Neuronal stem cell (in vitro differentiated cells): ENCODE measurements around the gene NPHS1.

Source experiments
- DNase-seq: peaks from one replicate; pipeline ENCODE4 v3.0.0-alpha.2; 2013; ENCODE audit warnings: low spot score
- H2AFZ ChIP-seq: one replicate; pipeline ENCODE4 v1.6.1; 2013; ENCODE audit warnings: mild to moderate bottlenecking, low read length, inconsistent platforms
- H2AK5ac ChIP-seq: 2 replicates; pipeline ENCODE4 v1.6.1; 2013; ENCODE audit warnings: low read depth, mild to moderate bottlenecking, inconsistent platforms, low read length, moderate library complexity, mixed read lengths
- H2BK120ac ChIP-seq: 2 replicates; pipeline ENCODE4 v1.6.1; 2013; ENCODE audit warnings: low read depth, mild to moderate bottlenecking, inconsistent platforms, low read length, moderate library complexity, mixed read lengths
- H2BK12ac ChIP-seq: one replicate; pipeline ENCODE4 v1.6.1; 2013; ENCODE audit warnings: low read length, inconsistent platforms
- H2BK15ac ChIP-seq: 2 replicates; pipeline ENCODE4 v1.6.1; 2013; ENCODE audit warnings: mild to moderate bottlenecking, low read length, inconsistent platforms, mixed read lengths
- H2BK5ac ChIP-seq: one replicate; pipeline ENCODE4 v1.6.1; 2013; ENCODE audit warnings: inconsistent platforms, mild to moderate bottlenecking, low read length, moderate library complexity
- H3K14ac ChIP-seq: one replicate; pipeline ENCODE4 v1.6.1; 2013; ENCODE audit warnings: low read length, inconsistent platforms
- H3K18ac ChIP-seq: 2 replicates; pipeline ENCODE4 v1.6.1; 2013; ENCODE audit warnings: low read length, inconsistent platforms
- H3K23ac ChIP-seq: 2 replicates; pipeline ENCODE4 v1.6.1; 2013; ENCODE audit warnings: low read depth, mild to moderate bottlenecking, mixed read lengths, low read length, inconsistent platforms; ENCODE audit not compliant: poor library complexity
- H3K27ac ChIP-seq: replicated peaks from 3 replicates; pipeline ENCODE4 v1.5.1; 2013; ENCODE audit warnings: low read length, inconsistent platforms
- H3K27me3 ChIP-seq, 3 experiments: 2 replicates each; pipeline ENCODE4 v1.6.1; 2013; ENCODE audit warnings: low read length in 3 of 3, mild to moderate bottlenecking in 2 of 3, inconsistent platforms in 1 of 3, low read depth in 1 of 3, mixed read lengths in 1 of 3, moderate library complexity in 1 of 3; ENCODE audit not compliant: control insufficient read depth in 3 of 3, insufficient read depth in 3 of 3
- H3K36me3 ChIP-seq, 2 donors: replicated peaks in 1 of 2; 2 replicates each; pipeline ENCODE4 v1.6.1; 2013; ENCODE audit warnings: low read length in 2 of 2; ENCODE audit not compliant: control insufficient read depth in 2 of 2, insufficient read depth in 2 of 2
- H3K4ac ChIP-seq: 2 replicates; pipeline ENCODE4 v1.6.1; 2013; ENCODE audit warnings: inconsistent platforms, mild to moderate bottlenecking, low read length, moderate library complexity
- H3K4me1 ChIP-seq, 2 donors: 1 replicate in 1 of 2; 2 replicates in 1 of 2; pipeline ENCODE4 v1.6.1; 2013; ENCODE audit warnings: low read length in 2 of 2, low read depth in 1 of 2; ENCODE audit not compliant: control insufficient read depth in 2 of 2, insufficient read depth in 1 of 2
- H3K4me2 ChIP-seq: one replicate; pipeline ENCODE4 v1.6.1; 2013; ENCODE audit warnings: mild to moderate bottlenecking, low read length, inconsistent platforms; ENCODE audit not compliant: insufficient read depth, poor library complexity, severe bottlenecking
- H3K4me3 ChIP-seq, 2 donors: 2 replicates each; pipeline ENCODE4 v1.5.1; 2013; ENCODE audit warnings: low read length in 2 of 2, mild to moderate bottlenecking in 2 of 2, inconsistent platforms in 1 of 2, moderate library complexity in 1 of 2
- H3K79me1 ChIP-seq: one replicate; pipeline ENCODE4 v1.6.1; 2013; ENCODE audit warnings: low read depth, mild to moderate bottlenecking, inconsistent platforms, low read length, moderate library complexity
- H3K9ac ChIP-seq: one replicate; pipeline ENCODE4 v1.6.1; 2013; ENCODE audit warnings: mild to moderate bottlenecking, low read depth, low read length, inconsistent platforms; ENCODE audit not compliant: poor library complexity
- H3K9me3 ChIP-seq, 2 donors: replicated peaks in 1 of 2; 2 replicates each; pipeline versions ENCODE3 to v1.6.1; 2013; ENCODE audit warnings: low read length in 2 of 2, mild to moderate bottlenecking in 2 of 2, inconsistent platforms in 1 of 2, low read depth in 1 of 2, mixed read lengths in 1 of 2, moderate library complexity in 1 of 2; ENCODE audit not compliant: control insufficient read depth in 2 of 2, insufficient read depth in 1 of 2
- H4K8ac ChIP-seq: one replicate; pipeline ENCODE4 v1.6.1; 2013; ENCODE audit warnings: low read depth, mild to moderate bottlenecking, inconsistent platforms, low read length, moderate library complexity
- H4K91ac ChIP-seq: one replicate; pipeline ENCODE4 v1.6.1; 2013; ENCODE audit warnings: low read length, low read depth, mild to moderate bottlenecking, inconsistent platforms; ENCODE audit not compliant: poor library complexity
- WGBS, 2 donors: extraction: QIAGEN DNeasy Blood & Tissue Kit; methylation state at CpG; one replicate each; pipeline ENCODE4 v1.1.7; 2013; ENCODE audit warnings: missing lambda C conversion rate in 2 of 2, mixed read lengths in 1 of 2; ENCODE audit not compliant: insufficient read length in 2 of 2, insufficient replicate concordance in 1 of 2; ENCODE audit errors: extremely low coverage in 2 of 2; 5-methylcytosine and 5-hydroxymethylcytosine counted together

The NPHS1 gene

GRCh38 chr19:35807633-35808032 is 44.7 kb downstream of the NPHS1 start:
- H2AFZ ChIP-seq: no peak overlapping the region
- no peak for DNase-seq
- H2BK120ac ChIP-seq: no peak overlapping the region
- no peak overlapping the region for H3K27ac ChIP-seq
- peaks cover 0 to 12% (median 0%) of the 10 kb centered on the region in 3 experiments for H3K27me3 ChIP-seq
- H3K14ac ChIP-seq: no peak overlapping the region
- no peak overlapping the region for H3K4me2 ChIP-seq
- no peaks in the 10 kb centered on the region for H3K9me3 ChIP-seq
- no peak overlapping the region for H3K4me3 ChIP-seq
- no CpG with 5 or more reads among the region's 5 CpGs for WGBS, 2 donors
- no peak overlapping the region for H2BK15ac ChIP-seq
- no peaks in the 10 kb centered on the region for H3K36me3 ChIP-seq
- H3K23ac ChIP-seq: no peak overlapping the region
- no peak overlapping the region for H2BK5ac ChIP-seq
- H4K8ac ChIP-seq: no peak overlapping the region
- H3K4ac ChIP-seq: no peak overlapping the region
- no peak overlapping the region for H2BK12ac ChIP-seq
- no peak overlapping the region for H3K9ac ChIP-seq
- no peaks in the 10 kb centered on the region for H3K4me1 ChIP-seq
- peaks cover 4% of the 10 kb centered on the region for H3K79me1 ChIP-seq
- no peak overlapping the region for H2AK5ac ChIP-seq
- H4K91ac ChIP-seq: no peak overlapping the region
- H3K18ac ChIP-seq: no peak overlapping the region

GRCh38 chr19:35806597-35806996 is 45.7 kb downstream of the NPHS1 start:
- Histone ChIP-seq H3K9ac (no peak overlapping the region), H2BK15ac (peak overlapping the region; percentile 54), H3K4me1 (no peaks in the 10 kb centered on the region), H2AFZ (no peak overlapping the region), H3K14ac (peak overlapping the region; percentile 50), H3K18ac (no peak overlapping the region), H4K8ac (no peak overlapping the region), H2BK12ac (no peak overlapping the region), H3K4me2 (no peak overlapping the region), H2AK5ac (peak overlapping the region; percentile 78), H4K91ac (no peak overlapping the region), H3K27ac (no peak overlapping the region), H3K36me3 (no peaks in the 10 kb centered on the region), H2BK120ac (no peak overlapping the region), H3K4ac (no peak overlapping the region), H3K4me3 (peak overlapping the region in 1 of 2 donors; percentile 24), H2BK5ac (peak overlapping the region; percentile 61), H3K79me1 (peaks cover 4% of the 10 kb centered on the region), H3K23ac (no peak overlapping the region), H3K9me3 (no peaks in the 10 kb centered on the region), H3K27me3 (peaks cover 0 to 9% (median 0%) of the 10 kb centered on the region in 3 experiments)
- DNase-seq: no peak
- WGBS, 2 donors: no CpG with 5 or more reads among the region's 18 CpGs

GRCh38 chr19:35805526-35806102 is 46.7 kb downstream of the NPHS1 start:
- DNase-seq: no peak
- H3K79me1 ChIP-seq: peaks cover 4% of the 10 kb centered on the region
- no peak overlapping the region for H4K91ac ChIP-seq
- no peak overlapping the region for H3K4me2 ChIP-seq
- no peaks in the 10 kb centered on the region for H3K4me1 ChIP-seq
- H3K23ac ChIP-seq: no peak overlapping the region
- H2AK5ac ChIP-seq: no peak overlapping the region
- no peak overlapping the region for H2AFZ ChIP-seq
- H3K4me3 ChIP-seq: peak overlapping the region in 1 of 2 donors; percentile 58
- no peak overlapping the region for H3K27ac ChIP-seq
- no peaks in the 10 kb centered on the region for H3K36me3 ChIP-seq
- no peak overlapping the region for H2BK5ac ChIP-seq
- H2BK120ac ChIP-seq: no peak overlapping the region
- peaks cover 0 to 8% (median 0%) of the 10 kb centered on the region in 3 experiments for H3K27me3 ChIP-seq
- H3K14ac ChIP-seq: no peak overlapping the region
- no peak overlapping the region for H4K8ac ChIP-seq
- no peak overlapping the region for H2BK15ac ChIP-seq
- no peak overlapping the region for H3K18ac ChIP-seq
- H2BK12ac ChIP-seq: no peak overlapping the region
- no peaks in the 10 kb centered on the region for H3K9me3 ChIP-seq
- no CpG with 5 or more reads among the region's 5 CpGs for WGBS, 2 donors
- H3K4ac ChIP-seq: no peak overlapping the region
- H3K9ac ChIP-seq: no peak overlapping the region

- Histone ChIP-seq H3K4me1 (peaks cover 3 to 8% of the 10 kb centered on the region in 2 donors), H3K4me3 (no peak overlapping the region)
Measured at GRCh38 chr19:35801828-35802227, 50.5 kb downstream of the NPHS1 start.

More at GRCh38 chr19:35801828-35802227, 50.5 kb downstream of the NPHS1 start:
- DNase-seq: no peak
- H3K79me1 ChIP-seq: peaks cover 8% of the 10 kb centered on the region
- H2BK120ac ChIP-seq: no peak overlapping the region
- H3K4me2 ChIP-seq: no peak overlapping the region
- H3K23ac ChIP-seq: no peak overlapping the region
- H3K27ac ChIP-seq: no peak overlapping the region
- H2BK12ac ChIP-seq: no peak overlapping the region
- H4K8ac ChIP-seq: no peak overlapping the region
- H3K36me3 ChIP-seq: no peaks in the 10 kb centered on the region
- no peaks in the 10 kb centered on the region for H3K9me3 ChIP-seq
- H3K14ac ChIP-seq: no peak overlapping the region
- H3K27me3 ChIP-seq: peaks cover 6 to 31% (median 12%) of the 10 kb centered on the region in 3 experiments
- no peak overlapping the region for H3K4ac ChIP-seq
- H3K18ac ChIP-seq: no peak overlapping the region
- no peak overlapping the region for H2AFZ ChIP-seq
- no peak overlapping the region for H3K9ac ChIP-seq
- no peak overlapping the region for H2BK15ac ChIP-seq
- no peak overlapping the region for H2BK5ac ChIP-seq
- WGBS, 2 donors: no CpG with 5 or more reads among the region's 3 CpGs
- H4K91ac ChIP-seq: no peak overlapping the region
- H2AK5ac ChIP-seq: no peak overlapping the region
